ENCODE measurements around the gene PHACTR1. TPM values are rescaled to one million over a fixed set of nuclear protein-coding genes. Genes with fewer than 3 reads are reported as not detected.

PHACTR1 gene
- total RNA-seq, 1 donor from 2014 or later: 50.7 TPM

GRCh38 chr6:12766365-12766764 is 49.8 kb downstream of the PHACTR1 start:
- H3K27me3 Mint-ChIP-seq (ENCODE audit: unreplicated experiment): peaks cover 3% of the 10 kb centered on the region

GRCh38 chr6:12767016-12767415 is 50.4 kb downstream of the PHACTR1 start:
- H3K27me3 Mint-ChIP-seq (ENCODE audit: unreplicated experiment): no peaks in the 10 kb centered on the region
- H3K27ac Mint-ChIP-seq (ENCODE audit: unreplicated experiment): no peak overlapping the region
- DNase-seq: no peak
- H3K36me3 Mint-ChIP-seq (ENCODE audit: unreplicated experiment): no peaks in the 10 kb centered on the region
- H3K9me3 Mint-ChIP-seq (ENCODE audit: unreplicated experiment): peaks cover 7% of the 10 kb centered on the region
- peaks cover 33% of the 10 kb centered on the region for H3K4me1 Mint-ChIP-seq (ENCODE audit: low read depth, unreplicated experiment)
- no peak overlapping the region for H3K4me3 Mint-ChIP-seq (ENCODE audit: unreplicated experiment)
- TF ChIP-seq CTCF (IDR thresholded peaks at IDR 0.05; ENCODE audit: partially characterized antibody, unreplicated experiment): no peak

More at GRCh38 chr6:12766365-12766764, 49.8 kb downstream of the PHACTR1 start:
- Mint-ChIP-seq H3K27ac (ENCODE audit: unreplicated experiment) (no peak overlapping the region), H3K4me1 (ENCODE audit: low read depth, unreplicated experiment) (peaks cover 33% of the 10 kb centered on the region), H3K4me3 (ENCODE audit: unreplicated experiment) (no peak overlapping the region), H3K9me3 (ENCODE audit: unreplicated experiment) (peaks cover 7% of the 10 kb centered on the region), H3K36me3 (ENCODE audit: unreplicated experiment) (no peaks in the 10 kb centered on the region)
- no peak for DNase-seq
- no peak for TF ChIP-seq CTCF (IDR thresholded peaks at IDR 0.05; ENCODE audit: partially characterized antibody, unreplicated experiment)

- peak; percentile 42 for DNase-seq
- H3K27me3 Mint-ChIP-seq (ENCODE audit: unreplicated experiment): no peaks in the 10 kb centered on the region
- no peak overlapping the region for H3K4me3 Mint-ChIP-seq (ENCODE audit: unreplicated experiment)
- H3K36me3 Mint-ChIP-seq (ENCODE audit: unreplicated experiment): no peaks in the 10 kb centered on the region
- TF ChIP-seq CTCF (IDR thresholded peaks at IDR 0.05; ENCODE audit: partially characterized antibody, unreplicated experiment): no peak
- peak overlapping the region; percentile 70 for H3K27ac Mint-ChIP-seq (ENCODE audit: unreplicated experiment)
- H3K4me1 Mint-ChIP-seq (ENCODE audit: low read depth, unreplicated experiment): peaks cover 46% of the 10 kb centered on the region
- peaks cover 7% of the 10 kb centered on the region for H3K9me3 Mint-ChIP-seq (ENCODE audit: unreplicated experiment)
These were observed 53.1 kb downstream of the PHACTR1 start for GRCh38 chr6:12769556-12770256.

GRCh38 chr6:12772416-12772815 is 55.8 kb downstream of the PHACTR1 start:
- H3K4me3 Mint-ChIP-seq (ENCODE audit: unreplicated experiment): no peak overlapping the region
- no peaks in the 10 kb centered on the region for H3K36me3 Mint-ChIP-seq (ENCODE audit: unreplicated experiment)
- H3K27ac Mint-ChIP-seq (ENCODE audit: unreplicated experiment): peak overlapping the region; percentile 72
- peaks cover 47% of the 10 kb centered on the region for H3K4me1 Mint-ChIP-seq (ENCODE audit: low read depth, unreplicated experiment)
- no peak for DNase-seq
- no peaks in the 10 kb centered on the region for H3K27me3 Mint-ChIP-seq (ENCODE audit: unreplicated experiment)
- peaks cover 4% of the 10 kb centered on the region for H3K9me3 Mint-ChIP-seq (ENCODE audit: unreplicated experiment)
- TF ChIP-seq CTCF (IDR thresholded peaks at IDR 0.05; ENCODE audit: partially characterized antibody, unreplicated experiment): no peak

GRCh38 chr6:12776291-12776690 is 59.7 kb downstream of the PHACTR1 start:
- TF ChIP-seq CTCF (IDR thresholded peaks at IDR 0.05; ENCODE audit: partially characterized antibody, unreplicated experiment): no peak
- no peak overlapping the region for H3K27ac Mint-ChIP-seq (ENCODE audit: unreplicated experiment)
- DNase-seq: no peak
- H3K4me1 Mint-ChIP-seq (ENCODE audit: low read depth, unreplicated experiment): peaks cover 28% of the 10 kb centered on the region
- no peaks in the 10 kb centered on the region for H3K36me3 Mint-ChIP-seq (ENCODE audit: unreplicated experiment)
- H3K9me3 Mint-ChIP-seq (ENCODE audit: unreplicated experiment): no peaks in the 10 kb centered on the region
- peaks cover 2% of the 10 kb centered on the region for H3K27me3 Mint-ChIP-seq (ENCODE audit: unreplicated experiment)
- no peak overlapping the region for H3K4me3 Mint-ChIP-seq (ENCODE audit: unreplicated experiment)

Measured in glutamatergic neuron (in vitro differentiated cells).